Measurements from ENCODE around the gene GPSM3. TPM values are rescaled to one million over a fixed set of nuclear protein-coding genes. Genes with fewer than 3 reads are reported as not detected.
"Not testable (repeated sequence)": the region's sequence is repeated elsewhere in the genome, so short reads cannot be mapped to it uniquely, and the experiment has no call there.

The GPSM3 gene
- total RNA-seq, 1 donor from 2014 or later = 1.5 TPM

- no peak for DNase-seq
Observed at GRCh38 chr6:32149932-32150870, 42.2 kb downstream of the GPSM3 start.

DNA sequence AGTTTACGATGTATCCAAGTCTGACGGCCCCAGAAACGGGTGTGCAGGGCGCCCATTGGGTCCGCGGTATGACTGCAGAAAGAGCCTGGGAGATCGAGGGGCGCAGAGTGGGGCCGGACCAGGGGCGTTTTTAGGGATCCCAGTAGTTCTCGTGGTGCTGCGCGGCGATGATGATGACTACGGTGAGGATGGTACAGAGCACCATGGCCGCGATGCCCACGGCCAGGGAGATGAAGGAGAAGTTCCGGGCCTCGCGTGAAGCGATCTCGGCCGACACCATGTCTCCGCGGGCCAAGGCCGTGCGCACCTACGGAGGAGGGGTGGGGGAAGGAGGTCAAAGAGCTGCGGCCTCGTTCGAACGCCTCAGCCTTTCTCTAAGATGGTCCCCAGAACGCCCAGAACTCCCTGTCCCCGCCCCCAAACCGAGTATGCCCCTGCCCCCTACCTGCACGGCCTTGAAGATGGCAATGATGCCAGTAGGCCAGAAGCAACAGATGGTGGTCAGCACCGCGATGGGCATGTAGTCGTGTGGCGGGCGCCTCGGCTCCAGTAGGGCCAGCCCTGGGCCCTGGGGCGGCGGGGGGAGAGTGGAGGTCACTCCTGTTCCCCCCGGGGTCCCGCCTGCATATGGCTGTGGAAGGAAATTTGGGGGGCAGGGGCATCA is 43.2 kb downstream of the GPSM3 start:
- DNase-seq = no peak

- peak; percentile 79 for DNase-seq
Observed at GRCh38 chr6:32148289-32149091, 44.0 kb downstream of the GPSM3 start.

DNA sequence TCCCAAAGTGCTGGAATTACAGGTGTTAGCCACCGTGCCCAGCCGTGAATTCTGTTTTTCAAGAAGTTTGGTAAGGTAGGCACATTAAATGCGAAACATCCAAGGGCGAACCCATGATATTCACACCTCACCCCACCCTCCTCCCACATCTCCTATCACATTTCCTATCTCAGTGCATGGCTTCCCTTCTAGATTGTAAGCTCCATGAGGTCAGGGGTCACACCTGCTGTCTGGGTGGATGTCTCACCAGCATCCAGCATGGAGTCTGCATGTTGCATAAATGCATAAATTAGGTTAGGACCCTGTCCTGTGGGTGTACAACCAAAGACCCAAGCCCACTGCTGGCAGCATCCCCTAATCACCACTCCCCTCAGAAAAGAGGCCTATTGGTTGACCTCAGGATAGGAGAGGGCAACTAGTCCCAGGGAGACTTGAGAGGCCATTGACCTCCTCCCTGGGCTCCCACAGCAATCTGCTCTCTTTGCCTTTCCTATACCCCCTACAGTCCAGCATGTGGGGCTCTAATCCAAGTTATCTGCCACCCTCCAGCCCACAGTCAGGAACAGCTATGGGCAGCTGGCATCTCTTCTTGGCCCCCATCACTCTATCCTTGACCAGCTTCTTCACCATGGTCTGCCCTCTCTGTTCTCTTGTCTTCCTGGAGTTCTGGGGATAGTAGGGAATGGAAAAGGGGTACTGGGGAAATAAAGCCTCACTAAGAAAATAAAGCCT is 44.9 kb downstream of the GPSM3 start:
- no peak for DNase-seq

DNA sequence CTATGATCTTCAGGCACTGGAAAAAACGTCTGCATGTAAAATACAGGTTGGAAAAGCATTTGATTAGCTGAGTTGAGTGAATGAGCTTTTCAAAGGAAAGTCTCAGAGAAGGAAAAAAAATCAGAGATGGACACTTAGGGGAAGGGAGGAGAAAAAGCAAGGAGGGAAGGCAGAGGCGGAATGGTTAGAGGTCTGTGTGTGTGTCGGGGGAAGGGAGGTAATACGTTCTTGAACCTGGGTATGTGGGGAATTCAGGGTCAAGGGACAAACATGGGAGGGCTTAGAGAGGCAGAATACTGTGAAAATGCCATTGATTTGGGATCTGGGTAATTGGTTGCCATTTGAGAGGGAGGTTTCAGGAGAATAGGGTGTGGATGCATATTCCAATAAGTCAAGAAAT is 45.8 kb downstream of the GPSM3 start:
- DNase-seq = no peak

DNA sequence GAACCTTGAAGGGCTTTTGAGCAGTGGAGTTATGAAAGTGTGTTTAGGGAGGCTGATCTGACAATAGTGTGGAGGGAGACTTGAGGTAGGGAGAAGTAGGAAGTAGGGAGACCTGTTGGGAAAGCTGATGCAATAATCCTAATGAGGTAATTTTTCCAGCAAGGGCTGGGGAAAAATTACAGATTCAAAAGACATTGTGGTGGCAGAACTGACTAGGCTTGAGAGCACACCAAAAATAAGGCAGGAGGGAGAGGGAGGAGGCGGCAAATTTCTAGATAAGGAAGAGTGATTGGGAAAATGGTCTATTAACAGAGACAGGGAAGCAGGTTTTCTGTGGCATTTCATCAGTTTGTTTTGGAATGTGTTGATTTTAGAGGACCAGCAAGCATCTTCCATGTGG is 46.2 kb downstream of the GPSM3 start:
- DNase-seq = no peak

DNA sequence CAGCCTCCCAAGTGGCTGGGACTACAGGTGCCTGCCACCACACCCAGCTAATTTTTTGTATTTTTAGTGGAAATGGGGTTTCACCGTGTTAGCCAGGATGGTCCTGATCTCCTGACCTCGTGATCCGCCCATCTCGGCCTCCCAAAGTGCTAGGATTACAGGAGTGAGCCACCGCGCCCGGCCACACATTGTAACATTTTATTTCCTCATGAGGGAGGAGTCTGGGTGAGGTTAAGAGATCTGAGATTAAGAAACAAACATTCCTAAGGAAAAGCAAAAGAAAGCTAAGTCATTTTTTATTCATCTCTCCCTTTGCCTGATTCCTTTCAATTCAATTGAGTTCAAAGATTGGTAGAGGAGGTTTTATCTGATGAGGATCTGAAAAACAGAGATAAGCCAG is 48.2 kb downstream of the GPSM3 start:
- not testable (repeated sequence) for DNase-seq

Small RNAs within 50 kb of the gene (small RNA-seq; reads per million reads assigned to genes)
- gene AL662884.1 (ENCODE audit: low replicate concordance) (not detected), gene MIR6833 (ENCODE audit: low replicate concordance) (not detected)

Other genes starting within 250 kb of the GPSM3 start
- 7.1 TPM for gene CFB, start 246.5 kb downstream of the GPSM3 start, total RNA-seq
- gene NELFE, start 233.7 kb downstream of the GPSM3 start, total RNA-seq = 79.7 TPM
- 30.6 TPM for gene SKIC2, start 233.5 kb downstream of the GPSM3 start, total RNA-seq
- 10.7 TPM for gene DXO, start 220.5 kb downstream of the GPSM3 start, total RNA-seq
- gene C4A, start 210.6 kb downstream of the GPSM3 start, total RNA-seq = 32.6 TPM
- gene C4B, start 177.8 kb downstream of the GPSM3 start, total RNA-seq = 38.0 TPM
- gene CYP21A2, start 154.2 kb downstream of the GPSM3 start, total RNA-seq = 1.0 TPM
- 214 TPM for gene TNXB, start 83.3 kb downstream of the GPSM3 start, total RNA-seq
- gene ATF6B, start 64.4 kb downstream of the GPSM3 start, total RNA-seq = 40.8 TPM
- gene FKBPL, start 62.4 kb downstream of the GPSM3 start, total RNA-seq = 3.3 TPM
- gene PRRT1, start 40.7 kb downstream of the GPSM3 start, total RNA-seq = 1.2 TPM
- 37.6 TPM for gene PPT2, start 38.5 kb downstream of the GPSM3 start, total RNA-seq
- 31.3 TPM for gene EGFL8, start 28.0 kb downstream of the GPSM3 start, total RNA-seq
- 12.9 TPM for gene AGPAT1, start 16.6 kb downstream of the GPSM3 start, total RNA-seq
- 63.5 TPM for gene RNF5, start 14.2 kb downstream of the GPSM3 start, total RNA-seq
- gene AGER, start 8.4 kb downstream of the GPSM3 start, total RNA-seq = 4.8 TPM
- gene PBX2, start 2.4 kb downstream of the GPSM3 start, total RNA-seq = 96.6 TPM
- 10.6 TPM for gene NOTCH4, start 31.4 kb upstream of the GPSM3 start, total RNA-seq
- gene TSBP1, start 179.3 kb upstream of the GPSM3 start, total RNA-seq = not detected
- not detected for gene BTNL2, start 214.5 kb upstream of the GPSM3 start, total RNA-seq
- gene HLA-DRA, start 247.2 kb upstream of the GPSM3 start, total RNA-seq = 43.7 TPM

Measured in tongue (tissue), 3 donors.